COLO829 (cell line): Measurements from ENCODE around the gene CELF1.

ENCODE experiments used
- DNase-seq: peaks from one replicate; pipeline ENCODE4 v3.0.0; 2012; ENCODE audit warnings: low spot score

Gene CELF1

DNA sequence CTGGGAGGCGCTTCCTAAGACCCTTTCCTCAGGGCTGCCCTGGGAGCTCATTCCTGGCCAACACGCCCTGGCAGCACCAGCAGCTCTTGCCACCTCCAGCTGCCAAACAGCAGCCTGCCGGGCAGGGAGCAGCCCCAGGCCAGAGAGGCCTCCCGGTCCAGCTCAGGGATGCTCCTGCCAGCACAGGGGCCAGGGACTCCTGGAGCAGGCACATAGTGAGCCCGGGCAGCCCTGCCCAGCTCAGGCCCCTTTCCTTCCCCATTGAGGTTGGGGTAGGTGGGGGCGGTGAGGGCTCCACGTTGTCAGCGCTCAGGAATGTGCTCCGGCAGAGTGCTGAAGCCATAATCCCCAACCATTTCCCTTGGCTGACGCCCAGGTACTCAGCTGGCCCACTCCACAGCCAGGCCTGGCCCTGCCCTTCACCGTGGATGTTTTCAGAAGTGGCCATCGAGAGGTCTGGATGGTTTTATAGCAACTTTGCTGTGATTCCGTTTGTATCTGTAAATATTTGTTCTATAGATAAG is 136.9 kb downstream of the CELF1 start:
- no peak for DNase-seq
